HG03095 (cell line): ENCODE data around the gene NDUFB6.
A peak's percentile ranks its signal among the peaks of the same experiment; 100 is the strongest.
"Not testable (repeated sequence)": the region's sequence is repeated elsewhere in the genome, so short reads cannot be mapped to it uniquely, and the experiment has no call there.

Experiments
- ATAC-seq: cut with Tn5 transposase; IDR thresholded peaks from one replicate; pipeline ENCODE4 v1.9.1; 2021; ENCODE audit warnings: moderate library complexity; ENCODE audit not compliant: unreplicated experiment

Gene NDUFB6

GRCh38 chr9:32572900-32573523, at the start of gene NDUFB6:
NDUFB6 (minus strand) TSS chr9:32573159; CDS start chr9:32573060, 99 bp downstream.
- peak; percentile 82 for ATAC-seq

- ATAC-seq: no peak
Measured at GRCh38 chr9:32618261-32618660, 45.3 kb upstream of the NDUFB6 start.

- no peak for ATAC-seq
Measured at GRCh38 chr9:32606811-32607210, 33.9 kb upstream of the NDUFB6 start.

DNA sequence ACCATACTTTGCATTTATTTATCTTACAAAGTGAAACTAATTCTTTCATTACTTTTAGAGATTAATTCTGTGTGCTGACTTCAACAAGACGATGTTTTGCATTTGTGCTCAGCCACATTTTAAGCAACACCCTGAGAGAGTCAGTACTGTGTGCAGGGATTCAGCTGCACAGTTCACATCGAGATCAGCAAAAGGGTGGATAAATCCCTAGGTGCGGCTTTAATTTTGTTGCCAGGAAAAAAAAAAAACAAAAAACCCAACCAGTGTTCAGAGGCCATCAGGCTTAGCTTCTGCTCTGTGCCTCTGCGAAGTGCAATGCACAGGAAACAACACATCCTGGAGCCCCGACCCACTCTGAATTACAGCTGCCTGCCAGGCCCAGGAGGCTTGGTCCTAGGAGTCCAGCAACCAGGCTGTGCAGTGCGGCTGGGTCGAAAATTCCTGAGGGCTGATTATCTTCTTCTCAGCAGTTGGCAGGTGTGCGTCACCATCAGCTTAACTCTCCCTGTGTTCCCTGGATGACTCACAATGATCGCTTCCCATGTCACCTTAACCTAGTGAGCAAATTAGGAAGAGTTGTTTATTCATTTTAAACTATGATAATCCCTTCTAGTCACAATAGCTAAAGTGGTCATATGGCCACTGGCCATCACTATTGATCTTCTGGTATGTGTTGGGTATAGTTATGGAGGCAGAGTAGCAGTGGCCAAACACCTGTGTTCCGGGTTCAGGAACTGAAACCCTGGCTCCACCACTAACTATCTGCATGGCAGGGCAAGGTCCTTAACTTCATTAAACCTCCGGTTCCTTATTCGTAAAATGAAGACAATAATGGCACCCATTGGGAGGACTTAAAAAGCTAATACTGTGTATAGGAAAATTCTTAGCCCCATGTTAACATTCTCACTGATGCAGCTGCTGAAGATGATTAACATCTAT, 31.2 kb upstream of the NDUFB6 start:
- peak; percentile 79 for ATAC-seq

DNA sequence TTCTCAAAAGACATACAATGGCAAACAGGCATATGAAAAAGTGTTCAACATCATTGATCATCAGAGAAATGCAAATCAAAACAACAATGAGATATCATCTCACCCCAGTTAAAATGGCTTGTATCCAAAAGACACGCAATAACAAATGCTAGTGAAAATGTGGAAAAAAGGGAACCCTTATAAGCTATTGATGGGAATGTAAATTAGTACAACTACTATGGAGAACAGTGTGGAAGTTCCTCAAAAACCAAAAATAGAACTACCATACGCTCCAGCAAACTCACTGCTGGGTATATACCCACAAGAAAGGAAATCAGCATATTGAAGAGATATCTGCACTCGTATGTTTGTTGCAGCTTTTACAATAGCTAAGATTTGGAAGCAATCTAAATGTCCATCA, 26.1 kb upstream of the NDUFB6 start:
- not testable (repeated sequence) for ATAC-seq

DNA sequence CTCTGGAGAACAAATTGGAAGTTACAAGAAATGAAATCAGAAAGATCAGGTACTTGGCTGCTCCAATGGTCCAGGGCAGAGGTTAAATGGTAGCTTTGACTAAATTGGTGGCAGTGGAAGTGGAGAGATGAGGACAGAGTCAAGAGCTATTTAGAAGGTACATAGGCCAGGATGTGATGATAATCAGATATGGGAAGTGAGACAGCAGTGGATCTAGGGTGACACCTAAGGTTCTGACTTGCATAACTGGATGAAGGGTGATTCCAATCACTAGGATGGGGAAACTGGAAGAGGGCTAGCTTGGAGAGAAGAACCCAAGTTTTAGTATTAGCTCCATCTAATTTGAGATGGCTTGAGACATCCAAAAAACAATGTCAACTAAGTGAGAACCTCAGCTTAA, 24.0 kb upstream of the NDUFB6 start:
- no peak for ATAC-seq

DNA sequence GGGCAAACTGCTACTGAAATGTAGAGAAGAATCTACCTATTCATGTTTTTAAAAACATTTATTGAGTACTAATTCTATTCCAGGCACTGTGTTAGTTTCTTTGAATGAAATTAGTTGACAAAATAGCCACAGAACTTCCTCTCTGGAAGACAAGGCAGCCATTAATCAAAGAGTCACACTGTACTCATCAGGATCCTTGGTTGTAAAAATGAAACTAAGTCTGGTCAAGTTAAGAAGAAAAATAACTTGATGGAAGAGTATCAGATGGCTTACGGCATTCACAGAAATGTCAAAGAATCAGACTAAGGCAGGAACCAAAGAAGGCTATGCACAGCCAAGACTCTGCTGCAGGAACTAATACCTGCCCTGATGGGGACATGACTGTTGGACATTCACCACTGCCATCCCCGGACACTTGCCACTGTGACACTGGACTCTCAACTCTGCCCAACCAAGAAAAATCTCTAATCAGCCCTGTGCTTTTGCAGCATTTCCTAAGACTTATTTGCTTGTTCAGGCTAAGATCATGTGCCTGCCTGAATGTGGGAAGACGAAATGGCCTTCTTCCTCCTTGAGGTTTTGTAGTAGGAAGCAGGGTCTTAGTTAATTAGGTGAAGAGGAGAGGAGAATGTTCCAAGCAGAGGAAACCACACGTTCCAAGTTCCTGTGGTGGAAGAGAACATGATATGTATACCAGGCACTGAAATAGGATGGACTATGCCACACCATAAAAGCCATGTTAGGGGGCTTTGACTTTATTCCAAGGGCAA, 23.3 kb upstream of the NDUFB6 start:
- ATAC-seq: no peak

GRCh38 chr9:32590898-32591297, 17.9 kb upstream of the NDUFB6 start:
- no peak for ATAC-seq

DNA sequence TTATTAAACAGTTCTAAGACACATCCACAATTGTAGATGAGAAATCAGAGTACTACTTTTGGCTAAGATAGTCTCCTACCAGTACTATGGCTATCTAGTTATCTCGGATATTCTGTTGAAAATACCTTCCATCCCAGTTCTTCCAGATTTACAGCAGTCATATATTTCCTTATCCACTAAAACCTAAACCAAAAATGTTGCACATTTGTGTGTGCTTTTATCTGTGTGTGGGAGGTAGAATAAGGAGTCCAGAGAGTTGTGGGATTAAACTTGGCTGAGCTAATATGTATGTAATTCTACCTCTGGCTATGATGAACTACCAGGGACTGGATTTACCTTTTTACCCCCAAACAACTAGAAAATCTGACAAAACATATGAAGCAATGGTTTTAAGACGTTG, 17.5 kb upstream of the NDUFB6 start:
- no peak for ATAC-seq

- peak; percentile 81 for ATAC-seq
Measured at GRCh38 chr9:32589083-32589723, 16.2 kb upstream of the NDUFB6 start.

DNA sequence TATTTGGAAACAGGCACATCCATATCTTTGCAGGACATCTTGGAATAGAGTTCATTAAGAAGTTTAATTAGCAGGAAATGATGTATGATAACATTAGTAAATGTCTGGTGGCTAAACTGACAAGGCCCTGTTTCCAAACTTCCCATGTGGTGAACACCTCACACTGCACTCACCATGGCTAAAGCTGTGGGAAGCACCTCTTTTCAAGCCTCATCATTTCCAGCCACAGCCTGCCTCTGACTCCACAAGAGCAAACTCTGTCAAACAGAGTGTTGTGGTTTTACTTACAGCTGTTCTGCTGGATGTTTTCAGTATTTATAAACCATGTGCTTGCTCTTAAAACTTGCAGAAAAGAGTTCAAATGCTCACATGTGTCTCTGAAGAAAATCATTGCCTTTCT, 14.9 kb upstream of the NDUFB6 start:
- no peak for ATAC-seq

DNA sequence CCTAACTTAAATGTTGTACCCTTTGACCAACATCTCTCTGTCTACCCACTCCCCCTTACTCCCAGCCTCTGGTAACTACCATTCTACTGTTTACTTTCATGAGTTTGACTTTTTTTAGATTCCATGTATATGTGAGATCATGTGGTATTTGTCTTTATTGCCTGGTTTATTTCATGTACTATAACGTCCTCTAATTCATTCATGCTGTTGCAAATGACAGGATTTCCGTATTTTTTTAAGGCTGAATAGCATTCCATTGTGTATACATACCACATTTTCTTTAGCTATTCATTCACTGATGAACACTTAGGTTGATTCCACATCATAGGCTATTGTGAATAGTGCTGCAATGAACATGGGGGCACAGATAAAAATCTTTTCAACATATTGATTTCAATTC, 11.8 kb upstream of the NDUFB6 start:
- no peak for ATAC-seq

DNA sequence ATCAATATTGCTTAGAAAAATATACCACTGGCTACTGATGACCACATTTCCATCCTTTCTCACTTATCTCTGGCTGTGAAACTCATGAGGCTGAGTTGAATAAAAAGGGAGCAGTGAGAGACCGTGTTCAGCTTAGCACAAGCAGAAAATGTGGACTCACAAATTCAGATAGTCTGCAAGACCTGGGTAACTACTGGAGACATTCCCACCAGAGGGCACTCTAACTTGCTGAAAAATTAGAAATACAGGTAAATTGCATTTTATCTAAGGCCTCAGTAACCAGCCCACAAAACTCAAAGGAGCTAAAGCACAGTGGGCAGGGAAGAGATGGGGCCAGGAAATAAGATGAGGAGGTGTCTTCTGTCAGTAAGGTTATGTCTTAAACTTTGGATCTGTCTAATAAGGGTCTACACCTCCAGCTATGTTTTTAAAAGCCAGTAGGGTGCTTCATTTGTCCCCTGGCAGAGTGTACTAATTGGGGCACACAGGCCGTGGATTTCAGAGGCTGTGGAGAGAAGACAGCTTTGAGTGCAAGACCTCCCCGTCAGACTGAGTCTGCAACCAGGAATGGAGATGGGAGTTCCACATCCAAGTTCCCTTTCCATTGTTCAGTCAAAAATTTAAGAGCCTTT, 8.7 kb upstream of the NDUFB6 start:
- peak; percentile 42 for ATAC-seq

- no peak for ATAC-seq
Measured at GRCh38 chr9:32580631-32581300, 7.8 kb upstream of the NDUFB6 start.

- ATAC-seq: no peak
Measured at GRCh38 chr9:32579706-32580331, 6.9 kb upstream of the NDUFB6 start.

GRCh38 chr9:32578976-32579375, 6.0 kb upstream of the NDUFB6 start:
- ATAC-seq: no peak

- peak; percentile 32 for ATAC-seq
Measured at GRCh38 chr9:32577316-32577715, 4.4 kb upstream of the NDUFB6 start.

DNA sequence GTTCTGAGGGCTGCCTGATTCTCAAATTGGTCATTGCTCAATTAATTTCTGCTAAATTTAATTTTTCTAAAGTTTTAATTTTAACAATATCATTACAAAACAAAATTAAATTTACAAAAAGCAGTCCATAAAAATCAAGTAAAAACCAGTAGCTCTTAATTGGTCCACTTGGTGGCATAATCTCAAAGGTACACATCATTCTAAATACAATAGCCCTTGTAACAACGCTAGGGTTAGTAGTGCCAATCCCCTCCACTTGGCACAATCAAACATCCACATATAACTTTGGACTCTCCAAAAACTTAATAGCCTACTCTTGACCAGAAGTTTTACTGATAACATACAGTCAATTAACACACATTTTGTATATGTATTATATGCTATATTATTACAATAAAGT, 1.9 kb upstream of the NDUFB6 start:
- ATAC-seq: no peak

DNA sequence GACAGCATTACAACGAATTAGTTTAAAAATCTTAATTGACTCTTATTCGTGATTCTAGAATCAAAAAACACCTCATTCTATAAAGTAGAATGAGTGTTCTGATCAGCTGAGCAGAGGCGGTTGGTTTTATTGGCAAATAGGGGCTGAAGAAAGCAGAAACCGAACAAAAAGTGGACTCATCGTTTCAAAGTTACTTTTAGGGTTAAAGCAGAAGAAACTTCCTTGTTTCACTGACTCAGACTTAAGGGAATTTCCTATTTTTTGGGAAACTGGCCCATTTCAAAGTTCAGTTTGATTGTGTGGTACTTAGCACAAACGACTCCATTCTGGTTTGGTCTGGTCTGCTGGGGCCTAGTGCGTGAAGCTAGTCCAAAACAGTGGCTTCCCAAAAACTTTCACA, 862 bp upstream of the NDUFB6 start:
- ATAC-seq: no peak
